Stimulated activated CD4-positive, alpha-beta T cell treated with anti-CD3 and anti-CD28 coated beads, Interleukin-4, amount 100 ng/mL, for 1 hour (primary cell): ENCODE measurements around the gene CA5A.
"Not testable (repeated sequence)": the region's sequence is repeated elsewhere in the genome, so short reads cannot be mapped to it uniquely, and the experiment has no call there.

Experiments
- DNase-seq: peaks from one replicate; pipeline ENCODE4 v3.0.0-alpha.2; 2020

CA5A gene

DNA sequence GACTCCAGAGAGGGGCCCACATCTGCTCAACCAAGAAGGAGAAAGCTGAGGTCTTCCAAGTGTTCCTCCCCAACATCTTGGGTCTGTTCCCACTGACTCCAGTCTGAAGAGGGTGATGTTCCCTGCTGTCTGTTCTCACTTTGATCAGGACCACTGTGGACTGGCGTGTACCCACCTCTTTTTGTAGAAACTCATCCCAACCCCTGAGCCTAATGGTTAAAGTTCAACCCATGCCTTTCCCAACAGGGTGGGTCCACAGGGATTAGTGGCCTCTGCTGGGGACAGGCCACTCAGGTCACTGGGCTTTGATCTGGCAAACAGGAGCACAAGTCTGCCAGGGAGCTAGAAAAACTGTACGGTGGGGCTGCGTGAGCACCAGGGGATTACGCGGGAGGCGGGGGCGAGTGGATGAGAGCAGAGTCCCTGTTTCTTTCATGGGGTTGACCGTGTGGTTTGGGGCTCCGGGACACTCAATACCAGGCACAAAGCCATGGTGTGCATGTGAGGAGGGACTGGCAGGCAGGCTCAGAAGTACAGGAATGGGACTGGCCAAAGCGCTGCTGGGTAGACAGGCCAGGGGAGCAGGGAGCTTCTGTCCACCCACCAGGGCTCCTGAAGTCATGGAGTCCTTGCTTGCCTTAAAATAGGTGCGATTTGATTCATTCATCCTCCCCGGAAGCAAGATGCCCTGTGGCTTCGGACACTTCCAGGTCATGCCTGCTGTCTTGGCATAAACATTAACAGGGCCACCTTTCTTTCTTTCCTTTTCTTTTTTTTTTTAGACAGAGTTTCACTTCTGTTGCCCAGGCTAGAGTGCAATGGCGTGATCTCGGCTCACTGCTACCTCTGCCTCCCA, at the start of gene CA5A:
Gene CA5A, minus strand, starts transcription at position 155 of the 856 bp plus-strand sequence. Its CDS starts 79 bp downstream, at position 76.
- DNase-seq, result no peak

DNA sequence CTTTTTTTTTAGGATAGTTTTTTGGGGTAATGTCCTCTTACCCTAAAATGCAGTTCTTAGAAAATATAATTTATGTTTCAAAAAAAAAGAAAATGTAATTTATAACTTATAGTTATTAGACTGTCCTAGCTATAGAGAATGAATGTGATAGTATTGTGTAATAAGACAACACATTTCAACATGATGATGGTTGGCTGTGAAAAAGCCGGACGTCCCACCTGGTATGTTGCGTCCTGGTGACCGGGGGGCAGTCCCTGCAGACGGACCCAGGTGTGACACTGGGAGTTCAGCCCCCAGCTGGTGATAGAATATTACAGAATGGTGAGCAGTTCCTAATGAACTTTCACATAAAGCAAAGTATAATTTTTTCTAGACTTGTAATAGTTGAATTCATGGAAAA, 49.2 kb upstream of the CA5A start:
- DNase-seq, result not testable (repeated sequence)

DNA sequence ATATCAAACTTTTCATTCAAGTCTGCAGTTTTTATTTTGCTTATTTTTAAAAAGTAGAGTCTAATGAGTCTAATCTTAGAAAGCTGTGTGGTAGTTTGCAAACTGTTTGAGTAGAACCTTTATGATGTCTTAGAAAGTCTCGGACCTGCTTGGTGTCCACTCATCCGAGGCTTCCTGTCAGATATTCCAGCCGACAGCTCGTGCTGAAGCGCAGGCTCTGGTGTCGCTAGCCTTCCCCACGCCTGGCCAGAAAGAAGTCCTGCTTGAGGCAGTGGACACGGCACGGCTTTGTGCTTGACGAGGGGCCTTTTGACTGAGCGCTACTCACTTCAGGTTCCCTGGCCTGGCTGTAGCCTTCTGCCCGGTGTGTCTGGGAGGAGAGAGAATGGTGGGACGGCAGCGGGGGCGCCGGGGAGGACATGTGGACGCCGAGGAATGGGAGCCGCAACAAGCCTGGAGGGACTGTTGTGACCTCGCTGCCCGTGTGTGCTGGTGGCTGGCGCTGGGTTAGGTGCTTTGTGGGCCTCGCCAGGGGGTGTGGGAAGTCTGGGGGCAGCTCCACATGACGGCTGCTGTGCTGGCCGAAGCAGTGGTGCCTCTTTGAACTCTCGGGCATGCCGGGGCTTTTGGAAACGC, 48.4 kb upstream of the CA5A start:
- DNase-seq, result no peak

DNA sequence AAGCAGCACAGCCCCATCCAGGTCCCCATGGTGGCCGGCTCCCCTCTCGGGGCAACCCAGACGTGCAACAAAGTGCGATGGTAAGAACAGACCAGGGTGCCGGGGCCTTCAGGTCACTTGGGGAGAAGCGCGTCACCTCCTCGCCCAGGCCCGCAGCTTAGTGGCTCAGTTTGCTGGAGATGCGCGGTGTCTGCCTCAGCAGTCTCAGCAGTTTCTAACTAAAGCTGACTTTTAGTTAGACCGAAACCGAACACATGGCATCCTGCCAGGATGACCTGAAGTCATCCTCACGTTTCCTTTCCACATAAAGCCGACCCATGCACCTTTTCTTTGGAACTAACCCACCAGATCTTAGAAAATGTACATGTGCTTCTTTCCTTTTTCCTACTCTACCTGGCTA, 47.9 kb upstream of the CA5A start:
- DNase-seq, result not testable (repeated sequence)

DNA sequence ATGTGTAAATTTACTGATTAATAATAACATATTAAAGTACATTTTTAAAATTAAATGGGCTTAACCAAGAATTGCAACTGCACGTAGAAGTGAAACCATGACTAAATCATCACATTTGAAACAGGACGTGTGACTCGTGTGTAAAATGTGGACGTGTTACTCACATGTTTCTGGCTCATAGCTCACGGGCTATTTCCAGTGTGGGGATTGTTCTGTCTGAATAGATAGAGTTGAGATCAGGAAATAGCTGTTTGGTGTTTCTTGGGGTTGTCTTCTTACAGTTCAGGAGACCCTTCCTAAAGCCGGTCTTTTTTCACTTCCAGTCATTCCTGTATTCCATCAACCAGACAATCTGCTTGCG, 47.4 kb upstream of the CA5A start:
- not testable (repeated sequence) for DNase-seq

DNA sequence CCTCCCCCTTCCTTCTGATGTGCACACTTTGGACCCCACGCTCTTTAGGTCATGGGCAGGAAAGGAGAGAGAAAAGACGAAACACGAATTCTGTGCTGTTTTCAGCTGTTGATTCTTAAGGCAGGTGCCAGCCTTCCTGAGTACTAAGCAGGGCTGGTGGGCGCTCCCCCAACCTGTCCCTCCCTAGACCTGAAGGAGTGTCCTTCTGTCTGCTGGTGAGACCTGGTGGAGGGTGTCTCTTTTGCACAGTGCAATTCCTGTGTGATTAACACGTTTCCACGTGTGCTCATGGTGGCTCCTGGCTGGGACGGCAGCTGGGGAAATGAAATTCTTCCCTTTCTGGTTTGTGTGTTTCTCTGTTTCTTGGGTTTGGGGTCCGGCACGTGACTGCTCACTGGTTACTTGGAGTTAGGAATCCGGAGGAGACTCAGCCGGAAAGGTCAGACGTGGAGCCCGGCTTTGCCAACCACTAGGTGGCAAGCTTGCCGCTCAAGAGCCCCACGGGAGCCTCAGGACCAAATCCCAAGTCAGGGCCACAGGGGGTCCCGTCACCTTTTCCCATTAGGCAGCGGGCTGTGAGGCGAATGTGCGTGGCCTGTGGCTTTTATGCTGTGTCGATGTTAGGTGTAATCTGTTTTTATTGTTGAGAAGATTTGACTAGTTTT, 46.9 kb upstream of the CA5A start:
- not testable (repeated sequence) for DNase-seq

DNA sequence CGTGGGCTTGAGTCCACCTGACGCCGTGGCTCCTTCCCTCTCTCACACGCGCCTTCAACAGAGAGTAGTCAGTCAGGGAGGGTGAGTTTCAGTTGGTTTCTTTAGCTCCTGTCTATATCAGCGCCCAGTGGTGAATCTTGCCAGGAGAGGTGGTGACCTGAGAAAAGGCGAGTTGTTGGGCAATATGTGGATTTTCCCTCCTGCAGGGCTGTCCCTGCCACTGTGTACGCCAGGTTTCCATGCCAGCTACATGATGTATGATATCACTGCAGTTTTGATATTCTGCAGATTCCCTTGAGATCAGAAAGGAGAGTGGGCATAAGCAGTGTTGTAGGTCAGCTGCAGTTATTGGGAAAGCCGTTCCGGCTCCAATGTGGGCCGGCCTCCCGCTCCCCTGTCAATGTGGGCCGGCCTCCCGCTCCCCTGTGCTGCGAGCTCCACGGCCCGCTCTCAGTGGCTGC, 46.3 kb upstream of the CA5A start:
- no peak for DNase-seq

DNA sequence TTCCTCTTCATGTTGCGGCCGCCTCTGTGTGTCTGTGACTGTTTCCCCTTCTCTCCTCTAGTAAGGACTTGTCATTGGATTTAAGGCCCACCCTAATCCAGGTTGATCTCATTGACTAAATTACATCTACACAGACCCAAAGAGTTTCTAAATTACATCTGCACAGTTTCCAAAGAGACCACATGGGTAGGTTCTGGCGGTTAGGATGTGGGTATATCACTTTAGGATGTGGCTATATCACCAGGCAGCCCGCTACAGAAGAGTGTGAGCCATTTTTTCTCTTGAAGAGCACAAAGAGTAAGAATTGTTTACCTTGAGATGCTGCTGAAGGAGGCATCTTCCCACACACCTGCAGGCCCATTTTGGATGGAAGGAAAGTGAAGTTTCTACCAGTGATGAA, 45.0 kb upstream of the CA5A start:
- not testable (repeated sequence) for DNase-seq

DNA sequence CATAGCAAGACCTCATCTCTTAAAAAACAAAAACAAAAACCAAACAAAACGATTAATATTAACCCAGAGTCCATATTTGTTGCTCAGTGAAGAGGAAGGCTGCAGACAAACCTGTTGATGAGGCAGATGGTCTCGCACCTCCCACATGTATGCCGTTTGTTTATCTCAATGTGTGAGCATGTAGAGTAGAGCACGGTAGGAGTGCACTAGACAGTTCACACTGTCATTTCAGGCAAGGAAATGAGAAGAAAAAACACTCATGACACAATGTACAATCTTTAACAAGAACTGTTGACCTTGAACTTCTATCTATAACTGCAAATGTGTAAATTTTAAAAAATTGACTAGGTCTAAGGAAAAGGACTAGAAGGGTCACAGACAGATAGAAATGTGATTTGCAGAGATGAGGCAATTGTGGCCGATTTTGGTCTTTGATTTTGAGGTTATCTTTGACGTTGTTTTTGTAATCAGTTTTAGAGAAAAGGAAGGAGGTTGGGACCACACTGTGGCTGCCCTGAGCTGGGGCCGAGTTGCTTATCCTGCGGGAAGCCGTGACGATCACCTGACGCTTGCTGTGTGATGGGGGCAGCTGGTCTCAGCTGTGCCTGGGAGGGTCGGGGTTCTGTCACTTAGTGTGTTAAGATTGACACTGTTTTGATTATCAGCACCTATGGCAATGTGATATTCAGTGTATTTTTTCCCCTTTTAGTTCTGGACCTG, 43.7 kb upstream of the CA5A start:
- not testable (repeated sequence) for DNase-seq

DNA sequence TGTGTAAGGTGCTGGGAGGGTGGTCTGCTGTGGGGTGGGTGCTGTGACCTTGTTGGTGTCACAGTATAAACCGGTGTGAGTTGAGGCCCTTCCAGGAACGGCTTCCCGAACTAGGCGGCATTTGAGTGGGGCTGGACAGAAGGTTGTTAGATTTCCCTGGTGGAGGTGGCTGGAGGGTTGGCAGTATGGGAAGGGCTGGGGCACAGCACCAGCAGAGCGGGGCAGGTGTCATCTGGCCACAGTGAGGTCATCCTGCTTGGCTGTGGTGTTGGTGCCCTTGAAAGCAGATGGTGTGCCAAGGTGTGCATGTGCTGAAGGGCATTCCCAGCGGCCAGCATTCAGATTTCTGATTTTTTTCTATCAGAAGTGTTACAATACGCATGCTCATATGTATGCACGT, 43.0 kb upstream of the CA5A start:
- no peak for DNase-seq

DNA sequence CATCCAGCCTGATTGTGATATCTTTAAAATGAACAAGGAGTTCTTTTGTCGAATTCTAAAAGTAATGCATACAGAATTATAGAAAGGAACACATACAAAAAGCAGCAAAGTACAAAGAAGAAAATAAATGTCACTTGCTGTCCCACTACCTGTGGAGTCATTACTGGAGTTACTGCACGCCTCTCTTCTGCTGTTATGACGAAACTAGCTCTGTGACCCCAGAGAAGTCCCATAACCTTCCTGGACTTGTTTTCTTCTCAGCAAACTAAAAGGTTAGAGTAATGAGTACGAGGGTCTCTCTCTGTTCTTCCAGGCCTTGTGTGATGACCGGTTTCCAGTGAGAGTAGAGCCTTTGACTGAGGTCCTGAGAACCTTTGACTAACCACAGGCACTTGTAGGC, 41.8 kb upstream of the CA5A start:
- DNase-seq, result no peak

DNA sequence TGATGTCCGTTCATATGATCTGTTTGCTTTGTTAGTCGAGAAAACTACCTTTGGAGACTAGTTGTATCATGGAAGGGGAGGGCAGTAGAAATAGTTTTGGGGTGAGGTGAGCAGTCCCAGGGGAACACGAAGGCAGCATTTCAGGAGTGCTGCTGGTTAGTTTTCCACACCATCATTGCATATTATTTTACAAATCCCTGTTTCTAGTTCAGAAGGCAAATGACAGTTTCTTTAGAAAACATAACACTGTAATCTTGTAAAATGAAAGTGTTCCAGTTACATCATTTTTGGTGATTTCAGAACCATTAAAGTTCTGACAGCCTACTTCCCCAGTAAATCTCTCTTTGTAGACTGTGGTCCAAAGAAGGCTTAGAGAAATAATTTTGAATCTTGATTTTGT, 40.3 kb upstream of the CA5A start:
- no peak for DNase-seq

DNA sequence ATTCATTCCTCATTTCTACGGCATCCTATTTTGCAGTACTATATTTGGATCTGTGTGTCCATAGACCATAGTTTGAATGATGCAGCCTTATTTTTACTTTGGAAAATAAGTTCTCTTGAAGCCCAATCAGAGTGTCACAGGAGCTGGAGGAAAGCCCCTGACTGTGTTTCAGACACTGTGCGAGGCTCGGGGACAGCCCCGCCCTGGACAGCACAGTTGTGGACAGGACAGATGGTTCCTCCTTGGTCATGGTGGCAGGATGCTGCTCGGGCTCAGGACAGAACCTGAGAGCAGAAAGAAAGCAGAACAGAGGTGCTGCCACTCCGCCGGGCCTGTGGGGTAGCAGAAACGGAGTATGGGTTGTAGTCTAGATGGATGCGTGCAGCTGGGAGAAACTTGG, 37.8 kb upstream of the CA5A start:
- DNase-seq, result no peak

DNA sequence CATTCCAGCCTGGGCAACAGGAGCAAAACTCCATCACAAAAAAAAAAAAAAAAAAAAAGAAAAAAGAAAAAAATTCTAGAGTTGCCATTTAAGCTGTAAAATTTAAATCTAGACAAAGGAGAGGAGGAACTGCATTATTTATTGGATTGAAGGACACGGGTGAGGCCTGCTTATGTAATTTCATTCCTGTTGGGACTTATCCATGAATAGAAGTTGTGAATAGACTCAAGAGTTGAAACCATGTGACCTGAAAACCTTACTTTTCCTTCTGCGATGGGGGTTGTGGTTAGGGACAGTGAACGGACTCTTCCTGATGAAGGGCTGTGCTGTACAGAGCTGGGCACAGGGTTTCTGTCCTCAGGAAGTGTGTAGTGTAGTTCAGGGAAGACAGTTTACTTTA, 37.4 kb upstream of the CA5A start:
- DNase-seq, result no peak

DNA sequence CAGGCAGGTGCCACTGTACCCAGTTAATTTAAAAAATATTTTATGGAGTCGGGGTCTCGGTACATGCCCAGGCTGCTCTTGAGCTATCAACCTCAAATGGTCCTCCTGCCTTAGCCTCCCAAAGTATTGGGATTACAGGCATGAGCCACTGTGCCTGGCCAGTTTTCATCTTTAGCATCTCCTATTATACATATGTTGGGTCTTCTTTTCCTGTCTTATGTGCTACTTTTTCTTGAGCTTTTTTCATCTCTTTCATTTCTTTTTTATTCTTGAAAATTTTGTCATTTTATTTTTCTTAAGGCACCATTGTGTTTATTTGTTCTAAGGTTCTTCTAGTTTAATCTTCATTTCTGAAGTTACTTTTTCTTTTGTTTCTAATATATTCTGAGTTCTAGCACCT, 35.6 kb upstream of the CA5A start:
- no peak for DNase-seq

DNA sequence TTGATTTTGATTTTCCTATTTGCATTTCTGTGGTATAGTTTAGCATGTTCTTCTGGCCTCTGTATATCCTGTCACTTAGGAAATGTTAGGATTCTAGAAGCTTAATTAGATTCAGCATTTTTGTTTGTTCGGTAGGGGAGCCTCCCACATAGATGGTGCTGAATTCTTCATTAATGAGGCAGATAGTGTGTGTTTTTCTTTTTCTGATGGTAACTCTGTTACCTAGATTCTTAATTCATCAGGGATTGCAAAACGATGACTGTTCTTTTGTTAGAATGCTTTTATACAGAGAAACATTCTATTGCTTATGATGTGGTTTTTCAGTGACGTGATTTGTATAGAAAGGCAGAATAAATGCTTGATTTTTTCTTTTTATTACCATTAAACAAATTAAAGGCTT, 33.9 kb upstream of the CA5A start:
- DNase-seq, result no peak

DNA sequence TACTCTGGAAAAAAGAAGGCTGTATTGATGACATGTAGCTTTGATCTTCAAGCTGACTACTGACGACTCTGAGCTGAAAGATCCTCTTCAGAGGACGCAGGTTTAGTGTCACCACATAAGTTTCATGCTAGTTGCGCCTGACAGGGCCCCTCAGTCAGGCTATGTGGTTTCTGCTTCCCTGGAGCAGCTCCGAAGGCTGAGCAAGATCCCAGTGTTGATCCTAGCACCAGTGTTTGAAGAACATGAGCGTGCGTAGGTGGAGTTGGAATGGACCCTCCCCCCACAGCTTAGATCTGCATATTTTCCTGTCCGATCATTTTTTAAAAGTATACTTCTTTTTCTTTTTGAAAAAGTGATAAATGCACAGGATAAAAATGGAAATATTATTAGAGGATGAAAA, 32.2 kb upstream of the CA5A start:
- DNase-seq, result no peak

DNA sequence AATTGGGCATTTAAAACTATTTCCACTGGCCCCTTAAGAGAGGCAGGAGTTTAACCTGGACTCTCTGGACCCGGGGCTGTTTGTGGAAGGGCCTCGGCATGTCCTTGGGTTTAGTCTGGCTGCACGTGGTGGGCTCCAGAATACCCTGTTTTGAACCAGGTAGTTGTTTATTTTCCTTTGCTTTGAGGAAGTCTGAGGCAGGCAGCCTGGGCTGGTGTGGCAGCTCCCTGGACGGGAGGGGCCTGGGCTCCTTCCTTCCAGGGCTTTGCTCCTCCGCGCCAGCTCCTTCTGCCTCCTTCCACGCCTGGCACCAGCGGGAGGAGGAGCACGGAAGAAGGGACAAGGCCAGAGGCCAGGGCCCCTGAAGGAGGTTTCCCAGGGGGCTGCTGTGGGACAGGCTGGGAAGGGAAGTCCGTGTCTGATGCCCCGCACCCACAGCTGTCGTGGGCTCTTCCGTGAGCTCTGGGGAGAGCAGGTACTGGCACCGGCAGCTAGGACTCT, 30.4 kb upstream of the CA5A start:
- DNase-seq, result no peak

DNA sequence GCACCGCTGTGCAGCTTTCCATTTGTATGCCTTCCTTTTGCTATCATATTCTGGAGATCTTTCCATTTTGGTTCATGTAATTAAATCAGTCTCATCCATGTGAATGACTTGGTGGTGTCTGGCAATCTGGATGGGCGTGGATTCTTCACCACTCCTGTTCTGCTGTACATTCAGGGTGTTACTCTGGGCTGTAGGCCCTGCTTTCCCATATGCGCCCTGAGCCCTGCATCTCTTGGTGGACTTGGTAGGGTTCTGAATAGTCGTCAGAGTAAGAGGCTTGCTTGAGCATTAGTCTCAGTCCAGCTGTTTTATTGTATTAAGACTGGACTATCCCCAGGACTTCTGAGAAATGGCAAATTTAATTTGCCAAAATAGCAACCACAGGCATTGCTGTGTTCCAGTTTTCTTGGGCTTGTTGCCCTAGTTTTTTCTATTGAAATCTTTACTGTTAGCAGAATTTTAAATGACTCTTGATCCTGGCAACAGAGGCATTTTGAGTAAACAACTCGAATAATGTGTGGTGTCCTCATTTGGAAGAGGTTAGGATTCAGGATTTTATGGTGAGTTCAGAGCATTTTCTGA, 29.8 kb upstream of the CA5A start:
- no peak for DNase-seq

DNA sequence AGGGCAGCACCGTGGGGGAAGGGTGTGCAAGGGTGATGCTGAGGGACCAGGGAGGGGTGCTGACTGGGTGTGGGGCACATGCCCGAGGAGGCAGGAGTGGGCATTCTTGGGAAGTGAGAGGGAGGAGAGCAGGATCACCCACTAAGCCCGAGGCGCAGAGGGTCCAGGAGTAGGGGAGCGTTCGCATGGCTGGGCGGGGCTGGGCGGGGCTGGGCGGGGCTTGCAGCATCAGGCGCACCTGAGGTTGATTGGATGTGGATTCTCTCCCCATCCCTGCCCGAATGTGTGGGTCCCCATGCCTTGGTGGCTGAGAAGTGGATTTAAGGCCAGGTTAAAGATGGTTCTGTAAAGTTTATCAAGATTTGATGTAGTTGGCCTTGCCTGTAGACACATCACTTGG, 29.1 kb upstream of the CA5A start:
- DNase-seq, result no peak

DNA sequence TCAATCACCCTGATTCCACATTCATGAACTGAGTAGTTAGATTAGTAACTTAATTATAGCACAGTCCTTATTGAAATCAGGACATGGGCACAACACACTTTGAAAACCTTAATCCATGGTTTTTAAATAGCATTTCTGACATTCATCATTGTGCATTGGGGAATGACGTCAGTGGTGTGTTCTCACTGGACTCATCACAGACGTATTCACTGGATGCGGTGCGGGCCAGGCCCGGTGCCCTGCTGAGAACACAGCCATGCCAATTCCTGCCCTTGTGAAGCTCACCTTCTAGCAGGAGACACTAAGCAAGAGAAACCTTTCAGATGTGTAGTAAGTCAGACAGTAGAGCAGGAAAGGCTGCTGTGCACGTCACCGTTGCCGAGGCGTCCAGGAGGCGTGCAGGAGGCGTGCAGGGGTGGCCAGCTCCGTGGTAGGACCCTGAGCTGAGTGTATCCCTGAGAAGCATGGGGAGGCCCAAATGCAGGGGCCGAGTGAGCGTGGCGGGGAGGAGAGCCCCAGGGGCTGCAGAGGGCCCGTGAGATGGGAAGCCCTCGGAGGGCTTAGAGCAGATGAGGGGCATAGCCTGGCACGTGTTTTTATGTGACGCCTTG, 27.8 kb upstream of the CA5A start:
- DNase-seq, result no peak

DNA sequence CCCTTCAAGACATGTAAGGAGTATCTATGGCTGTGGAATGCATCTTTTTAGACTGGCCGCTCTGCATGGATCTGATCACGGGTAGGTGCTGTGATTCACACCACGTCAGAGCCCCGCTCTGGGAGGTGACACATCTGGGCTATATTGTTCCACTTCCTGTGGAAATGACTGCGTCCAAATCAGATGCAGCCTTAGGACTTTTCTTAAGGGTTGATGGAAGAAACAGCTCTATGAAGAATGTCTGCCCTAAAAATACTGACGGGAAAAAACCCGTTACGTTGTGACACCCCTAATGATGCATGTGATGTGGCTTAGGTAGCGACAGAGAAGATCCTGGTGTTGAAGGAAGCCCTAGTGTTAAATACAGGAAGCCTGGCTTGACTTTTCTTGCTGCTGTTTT, 27.1 kb upstream of the CA5A start:
- DNase-seq, result peak; percentile 63
